CD14-positive monocyte (primary cell): Measurements from ENCODE around the gene CDK5RAP2. TPM values are rescaled to one million over a fixed set of nuclear protein-coding genes. Genes with fewer than 3 reads are reported as not detected.
A peak's percentile ranks its signal among the peaks of the same experiment; 100 is the strongest.

Source experiments
- DNase-seq, 3 donors: peaks; one replicate each; pipeline ENCODE4 v3.0.0-alpha.2; 2011 to 2022
- H2AFZ ChIP-seq: 2 replicates; pipeline ENCODE4 v1.6.0; 2012; ENCODE audit warnings: mild to moderate bottlenecking, low read depth, low read length, inconsistent platforms; ENCODE audit not compliant: insufficient read depth, poor library complexity, severe bottlenecking
- H3K27ac ChIP-seq, 2 donors: 1 replicate in 1 of 2; 2 replicates in 1 of 2; pipeline ENCODE4 v1.5.1; 2012 to 2013; ENCODE audit warnings: low read length in 2 of 2, control low read depth in 1 of 2, inconsistent platforms in 1 of 2, low read depth in 1 of 2, mild to moderate bottlenecking in 1 of 2
- H3K27me3 ChIP-seq, 2 donors: one replicate each; pipeline versions ENCODE4 v1.6.0 to v1.6.1; 2011 to 2013; ENCODE audit warnings: low read length in 2 of 2; ENCODE audit not compliant: control insufficient read depth in 2 of 2, insufficient read depth in 2 of 2
- H3K36me3 ChIP-seq, 2 donors: replicated peaks in 1 of 2; 1 replicate in 1 of 2; 2 replicates in 1 of 2; pipeline versions ENCODE4 v1.5.1 to v1.6.1; 2012 to 2013; ENCODE audit warnings: low read length in 2 of 2, control low read depth in 1 of 2, inconsistent platforms in 1 of 2, mild to moderate bottlenecking in 1 of 2; ENCODE audit not compliant: insufficient read depth in 2 of 2, control insufficient read depth in 1 of 2
- H3K4me1 ChIP-seq, 2 donors: 1 replicate in 1 of 2; 2 replicates in 1 of 2; pipeline versions ENCODE4 v1.5.1 to v1.6.1; 2012 to 2013; ENCODE audit warnings: low read length in 2 of 2, control low read depth in 1 of 2, inconsistent platforms in 1 of 2, mild to moderate bottlenecking in 1 of 2, moderate library complexity in 1 of 2; ENCODE audit not compliant: insufficient read depth in 2 of 2, control insufficient read depth in 1 of 2
- H3K4me2 ChIP-seq: replicated peaks from 2 replicates; pipeline ENCODE3; 2012; ENCODE audit warnings: low read length, moderate library complexity, mild to moderate bottlenecking; ENCODE audit not compliant: poor library complexity, severe bottlenecking; ENCODE audit errors: extremely low read depth
- H3K4me3 ChIP-seq, 3 experiments: fragments of 200-600 bp in 1 of 3; sonication (generic) in 1 of 3; replicated peaks in 1 of 3; 1 replicate in 2 of 3; 2 replicates in 1 of 3; pipeline ENCODE4 v1.5.1; 2011 to 2013; ENCODE audit warnings: low read length in 3 of 3, mild to moderate bottlenecking in 3 of 3, control low read depth in 2 of 3, low read depth in 2 of 3, inconsistent platforms in 1 of 3, moderate library complexity in 1 of 3
- H3K79me2 ChIP-seq: 2 replicates; pipeline ENCODE4 v1.6.0; 2012; ENCODE audit warnings: mild to moderate bottlenecking, control low read depth, inconsistent platforms, low read length, moderate library complexity; ENCODE audit not compliant: insufficient read depth
- H3K9ac ChIP-seq: 2 replicates; pipeline ENCODE4 v1.6.0; 2017; ENCODE audit warnings: low read length, mild to moderate bottlenecking; ENCODE audit not compliant: insufficient read depth, poor library complexity, severe bottlenecking
- H3K9me3 ChIP-seq, 2 donors: replicated peaks in 1 of 2; 1 replicate in 1 of 2; 2 replicates in 1 of 2; pipeline versions ENCODE4 v1.5.1 to v1.6.1; 2012 to 2013; ENCODE audit warnings: low read length in 2 of 2, control low read depth in 1 of 2; ENCODE audit not compliant: control insufficient read depth in 1 of 2, insufficient read depth in 1 of 2
- H4K20me1 ChIP-seq: 2 replicates; pipeline ENCODE4 v1.6.0; 2012; ENCODE audit warnings: mild to moderate bottlenecking, low read length, control low read depth, moderate library complexity; ENCODE audit not compliant: insufficient read depth
- H3K27ac Mint-ChIP-seq, 7 donors: one replicate each; pipeline ENCODE4 v1.8.0; 2020; ENCODE audit warnings: mild to moderate bottlenecking in 7 of 7, mixed read lengths in 7 of 7, moderate library complexity in 6 of 7, inconsistent platforms in 2 of 7
- H3K27me3 Mint-ChIP-seq, 3 donors: one replicate each; pipeline ENCODE4 v1.8.0; 2021 to 2022; ENCODE audit warnings: low read depth in 3 of 3, mild to moderate bottlenecking in 3 of 3, mixed read lengths in 3 of 3, moderate library complexity in 3 of 3, inconsistent platforms in 1 of 3
- H3K36me3 Mint-ChIP-seq, 2 donors: one replicate each; pipeline ENCODE4 v1.8.0; 2020; ENCODE audit warnings: mixed read lengths in 2 of 2, inconsistent platforms in 1 of 2, mild to moderate bottlenecking in 1 of 2
- H3K4me1 Mint-ChIP-seq: one replicate; pipeline ENCODE4 v1.8.0; 2020; ENCODE audit warnings: mild to moderate bottlenecking, mixed read lengths
- H3K4me3 Mint-ChIP-seq, 2 donors: one replicate each; pipeline ENCODE4 v1.8.0; 2020; ENCODE audit warnings: mild to moderate bottlenecking in 2 of 2, mixed read lengths in 2 of 2, moderate library complexity in 1 of 2
- H3K9me3 Mint-ChIP-seq, 7 donors: one replicate each; pipeline ENCODE4 v1.8.0; 2020 to 2022; ENCODE audit warnings: mixed read lengths in 7 of 7, mild to moderate bottlenecking in 6 of 7, moderate library complexity in 6 of 7, inconsistent platforms in 2 of 7
- WGBS: methylation state at CpG from one replicate; pipeline ENCODE4 v1.1.5; 2013; ENCODE audit warnings: missing lambda C conversion rate; ENCODE audit not compliant: insufficient coverage; 5-methylcytosine and 5-hydroxymethylcytosine counted together
- intact Hi-C, 2 donors: fragments of 100-400 bp; cut with micrococcal nuclease; formaldehyde crosslinking; loops; one replicate each; pipeline versions ENCODE4 v1.15.0 to v1.15.1; 2023
- polyA plus RNA-seq, 3 donors: library from polyadenylated mRNA; depleted of rRNA in 1 of 3; unstranded in 2 of 3; stranded (reverse) in 1 of 3; fragments of 300-500 nt in 2 of 3; fragments of >200 nt in 1 of 3; fragmentation: Illumina TruSeq in 2 of 3; gene quantifications; 1 replicate in 2 of 3; 2 replicates in 1 of 3; pipeline ENCODE4 v1.2.3, GENCODE V29; 2012 to 2021
- TF ChIP-seq, protein P1 (sequence below): fragments of 200-600 bp; IDR thresholded peaks from one replicate; pipeline ENCODE4 v1.8.0; 2022; ENCODE audit warnings: antibody characterized with exemption, mild to moderate bottlenecking

The CDK5RAP2 gene
- polyA plus RNA-seq, 3 donors, result 2.0 to 13.7 (median 6.1) TPM

- no peak overlapping the region for H3K4me3 ChIP-seq
- no peak overlapping the region for H3K4me3 Mint-ChIP-seq
- no peaks in the 10 kb centered on the region for H3K79me2 ChIP-seq
- peaks cover 0 to 4% (median 0%) of the 10 kb centered on the region in 3 donors for H3K27me3 Mint-ChIP-seq
- DNase-seq, result no peak
- H3K4me2 ChIP-seq, result no peak overlapping the region
- TF ChIP-seq, protein P1, sequence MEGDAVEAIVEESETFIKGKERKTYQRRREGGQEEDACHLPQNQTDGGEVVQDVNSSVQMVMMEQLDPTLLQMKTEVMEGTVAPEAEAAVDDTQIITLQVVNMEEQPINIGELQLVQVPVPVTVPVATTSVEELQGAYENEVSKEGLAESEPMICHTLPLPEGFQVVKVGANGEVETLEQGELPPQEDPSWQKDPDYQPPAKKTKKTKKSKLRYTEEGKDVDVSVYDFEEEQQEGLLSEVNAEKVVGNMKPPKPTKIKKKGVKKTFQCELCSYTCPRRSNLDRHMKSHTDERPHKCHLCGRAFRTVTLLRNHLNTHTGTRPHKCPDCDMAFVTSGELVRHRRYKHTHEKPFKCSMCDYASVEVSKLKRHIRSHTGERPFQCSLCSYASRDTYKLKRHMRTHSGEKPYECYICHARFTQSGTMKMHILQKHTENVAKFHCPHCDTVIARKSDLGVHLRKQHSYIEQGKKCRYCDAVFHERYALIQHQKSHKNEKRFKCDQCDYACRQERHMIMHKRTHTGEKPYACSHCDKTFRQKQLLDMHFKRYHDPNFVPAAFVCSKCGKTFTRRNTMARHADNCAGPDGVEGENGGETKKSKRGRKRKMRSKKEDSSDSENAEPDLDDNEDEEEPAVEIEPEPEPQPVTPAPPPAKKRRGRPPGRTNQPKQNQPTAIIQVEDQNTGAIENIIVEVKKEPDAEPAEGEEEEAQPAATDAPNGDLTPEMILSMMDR, result no peak
- H3K9me3 Mint-ChIP-seq, result peaks cover 0 to 2% (median 0%) of the 10 kb centered on the region in 7 donors
- no peak overlapping the region for H2AFZ ChIP-seq
- peaks cover 16% of the 10 kb centered on the region for H3K4me1 Mint-ChIP-seq
- no peaks in the 10 kb centered on the region for H3K9me3 ChIP-seq
- H3K27ac ChIP-seq, result no peak overlapping the region
- peaks cover 14 to 16% of the 10 kb centered on the region in 2 donors for H3K4me1 ChIP-seq
- intact Hi-C loops, result no loop called here
- no peak overlapping the region for H3K27ac Mint-ChIP-seq
- WGBS, result 33% methylated on average over 1 of the region's 1 CpG
- H3K36me3 ChIP-seq, result no peaks in the 10 kb centered on the region
- H4K20me1 ChIP-seq, result no peaks in the 10 kb centered on the region
- no peaks in the 10 kb centered on the region for H3K27me3 ChIP-seq
- H3K9ac ChIP-seq, result no peak overlapping the region
- peaks cover 0 to 2% of the 10 kb centered on the region in 2 donors for H3K36me3 Mint-ChIP-seq
Measured at GRCh38 chr9:120587328-120587727, 7.4 kb upstream of the CDK5RAP2 start.

DNA sequence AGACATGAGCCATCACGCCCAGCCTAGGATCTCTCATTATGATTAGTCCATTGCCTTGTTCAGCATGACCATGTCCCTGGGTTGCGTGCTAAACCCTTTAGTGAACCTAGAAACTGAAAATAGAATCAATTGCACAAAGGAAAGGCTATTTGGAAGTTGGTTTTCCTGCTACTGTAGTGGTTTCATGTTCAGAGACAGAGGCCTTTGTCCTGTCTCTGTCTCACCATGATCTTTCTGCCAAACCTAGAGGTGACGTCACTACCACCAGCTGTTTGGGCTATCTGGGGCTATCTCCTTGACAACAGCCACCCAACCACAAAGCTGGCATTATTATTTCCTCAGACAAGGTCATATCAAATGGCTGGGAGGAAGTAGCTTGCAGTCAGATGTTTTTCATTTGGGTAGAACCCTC is 4.0 kb upstream of the CDK5RAP2 start:
- Histone ChIP-seq H3K4me3 (no peak overlapping the region), H3K27ac (peak overlapping the region in 1 of 2 donors; percentile 6), H3K9me3 (no peaks in the 10 kb centered on the region), H4K20me1 (no peaks in the 10 kb centered on the region), H3K4me2 (no peak overlapping the region), H3K9ac (no peak overlapping the region), H3K27me3 (no peaks in the 10 kb centered on the region), H3K4me1 (peaks cover 20 to 24% of the 10 kb centered on the region in 2 donors), H2AFZ (no peak overlapping the region), H3K36me3 (no peaks in the 10 kb centered on the region), H3K79me2 (peaks cover 10% of the 10 kb centered on the region)
- DNase-seq, result peak; percentile 76 to 87 (median 77)
- Mint-ChIP-seq H3K27me3 (peaks cover 0 to 4% (median 0%) of the 10 kb centered on the region in 3 donors), H3K9me3 (peaks cover 0 to 3% (median 0%) of the 10 kb centered on the region in 7 donors), H3K27ac (peak overlapping the region; percentile 12 to 79 (median 54)), H3K36me3 (peaks cover 0 to 2% of the 10 kb centered on the region in 2 donors), H3K4me1 (peaks cover 19% of the 10 kb centered on the region), H3K4me3 (no peak overlapping the region)
- WGBS, result 80% methylated on average over 1 of the region's 3 CpGs
- TF ChIP-seq, protein P1, result no peak
- intact Hi-C loops, result no loop called here
